Hepatocyte (in vitro differentiated cells): ENCODE measurements around the gene TTC7B. TPM values are rescaled to one million over a fixed set of nuclear protein-coding genes. Genes with fewer than 3 reads are reported as not detected.

Experiments used
- DNase-seq: peaks from one replicate; pipeline ENCODE4 v3.0.0-alpha.2; 2016; ENCODE audit warnings: low spot score
- H2AFZ ChIP-seq: fragments of 200-600 bp; sonication (generic); 2 replicates; pipeline ENCODE4 v1.6.0; 2016; ENCODE audit warnings: antibody characterized with exemption, mild to moderate bottlenecking
- H3K27ac ChIP-seq: fragments of 200-600 bp; sonication (generic); 2 replicates; pipeline ENCODE4 v1.5.1; 2016; ENCODE audit warnings: mild to moderate bottlenecking
- H3K27me3 ChIP-seq: fragments of 200-600 bp; sonication (generic); 2 replicates; pipeline ENCODE4 v1.6.1; 2016
- H3K36me3 ChIP-seq: fragments of 200-600 bp; sonication (generic); replicated peaks from 2 replicates; pipeline ENCODE4 v1.5.1; 2016; ENCODE audit warnings: low read depth; ENCODE audit not compliant: insufficient read depth
- H3K4me1 ChIP-seq: fragments of 200-600 bp; sonication (generic); 2 replicates; pipeline ENCODE4 v1.5.1; 2016; ENCODE audit warnings: mild to moderate bottlenecking, moderate library complexity; ENCODE audit not compliant: insufficient read depth
- H3K4me2 ChIP-seq: fragments of 200-600 bp; sonication (generic); 2 replicates; pipeline ENCODE4 v1.6.0; 2016
- H3K4me3 ChIP-seq: fragments of 200-600 bp; sonication (generic); 2 replicates; pipeline ENCODE4 v1.5.1; 2016; ENCODE audit warnings: mild to moderate bottlenecking
- H3K79me2 ChIP-seq: fragments of 200-600 bp; sonication (generic); 2 replicates; pipeline ENCODE4 v1.6.0; 2017; ENCODE audit warnings: mild to moderate bottlenecking
- H3K9me2 ChIP-seq: fragments of 200-600 bp; sonication (generic); replicated peaks from 2 replicates; pipeline ENCODE4 v1.6.0; 2017; ENCODE audit warnings: mild to moderate bottlenecking; ENCODE audit not compliant: insufficient read depth
- H3K9me3 ChIP-seq: fragments of 200-600 bp; sonication (generic); 2 replicates; pipeline ENCODE4 v1.5.1; 2016; ENCODE audit warnings: low read depth, mild to moderate bottlenecking
- H4K20me1 ChIP-seq: fragments of 200-600 bp; sonication (generic); 2 replicates; pipeline ENCODE4 v1.6.0; 2016; ENCODE audit warnings: mild to moderate bottlenecking; ENCODE audit not compliant: insufficient read depth, poor library complexity, severe bottlenecking
- CTCF ChIP-seq: fragments of 200-600 bp; sonication (generic); IDR thresholded peaks from 2 replicates; pipeline ENCODE4 v1.5.1; 2016; ENCODE audit warnings: antibody characterized with exemption, mild to moderate bottlenecking; ENCODE audit not compliant: poor library complexity
- EZH2 ChIP-seq: fragments of 200-600 bp; sonication (generic); IDR thresholded peaks from 2 replicates; pipeline ENCODE4 v1.6.1; 2016; ENCODE audit warnings: antibody characterized with exemption, mild to moderate bottlenecking, borderline replicate concordance
- EZH2phosphoT487 ChIP-seq: fragments of 200-600 bp; sonication (generic); IDR thresholded peaks from one replicate; pipeline ENCODE4 v1.6.1; 2018; ENCODE audit warnings: antibody characterized with exemption, mild to moderate bottlenecking, low read depth, moderate library complexity; ENCODE audit not compliant: unreplicated experiment, severe bottlenecking
- WGBS: methylation state at CpG from one replicate; pipeline ENCODE4 v1.1.6; 2016; ENCODE audit warnings: low lambda C conversion rate; ENCODE audit errors: missing lambda C conversion rate; 5-methylcytosine and 5-hydroxymethylcytosine counted together
- polyA plus RNA-seq: library from polyadenylated mRNA; unstranded; fragments of >200 nt; fragmentation: Nextera tagmentation; extraction: Ambion mirVana; gene quantifications from 2 replicates; pipeline ENCODE4 v1.2.1, GENCODE V29; 2016
- total RNA-seq: library from RNA; depleted of rRNA; stranded (reverse); fragments of >200 nt; gene quantifications from 2 replicates; pipeline ENCODE4 v1.2.3, GENCODE V29; 2014

Gene TTC7B
- total and polyA plus RNA-seq, 2 experiments from 2014 or later, result 10.7 to 25.5 TPM

- H3K27ac ChIP-seq, result no peak overlapping the region
- H3K36me3 ChIP-seq, result no peaks in the 10 kb centered on the region
- no peak for DNase-seq
- H3K79me2 ChIP-seq, result no peaks in the 10 kb centered on the region
- H3K27me3 ChIP-seq, result no peaks in the 10 kb centered on the region
- H3K4me1 ChIP-seq, result no peaks in the 10 kb centered on the region
- no peaks in the 10 kb centered on the region for H3K9me3 ChIP-seq
- H3K4me2 ChIP-seq, result no peak overlapping the region
- H4K20me1 ChIP-seq, result no peaks in the 10 kb centered on the region
- H2AFZ ChIP-seq, result no peak overlapping the region
- no peak for TF ChIP-seq EZH2
- no peak for TF ChIP-seq EZH2phosphoT487
- TF ChIP-seq CTCF, result no peak
- 78% methylated on average over 5 of the region's 5 CpGs for WGBS
- H3K4me3 ChIP-seq, result no peak overlapping the region
- no peaks in the 10 kb centered on the region for H3K9me2 ChIP-seq
These were observed 164.9 kb downstream of the TTC7B start for GRCh38 chr14:90651271-90651804.

GRCh38 chr14:90649557-90650135 lies 166.6 kb downstream of the TTC7B start:
- Histone ChIP-seq H3K9me3 (no peaks in the 10 kb centered on the region), H3K4me2 (no peak overlapping the region), H4K20me1 (no peaks in the 10 kb centered on the region), H2AFZ (no peak overlapping the region), H3K27ac (no peak overlapping the region), H3K36me3 (no peaks in the 10 kb centered on the region), H3K4me1 (peaks cover 6% of the 10 kb centered on the region), H3K4me3 (no peak overlapping the region), H3K9me2 (no peaks in the 10 kb centered on the region), H3K27me3 (no peaks in the 10 kb centered on the region), H3K79me2 (no peaks in the 10 kb centered on the region)
- TF ChIP-seq EZH2, result no peak
- TF ChIP-seq EZH2phosphoT487, result no peak
- no peak for TF ChIP-seq CTCF
- 100% methylated on average over 3 of the region's 3 CpGs for WGBS
- DNase-seq, result no peak

DNA sequence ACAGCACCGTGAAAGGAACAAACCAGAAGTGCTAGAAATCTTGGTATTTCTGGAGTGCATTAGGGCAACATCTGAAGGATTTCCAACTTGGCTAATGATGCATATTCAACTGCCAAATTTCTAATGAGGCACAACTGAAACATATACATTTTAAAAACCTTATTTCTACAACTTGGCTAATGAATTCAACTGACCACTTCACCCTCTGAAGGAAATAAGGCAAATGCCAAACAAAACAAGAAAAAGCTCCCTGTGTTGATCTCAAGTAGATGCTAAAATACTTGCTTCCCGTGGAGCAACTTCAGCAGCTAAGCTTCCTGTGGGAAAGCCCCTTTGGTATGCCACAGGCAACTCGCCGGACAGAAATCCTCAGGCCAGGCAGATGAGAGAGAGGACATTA lies 167.1 kb downstream of the TTC7B start:
- H3K27ac ChIP-seq, result no peak overlapping the region
- no peak overlapping the region for H3K4me2 ChIP-seq
- TF ChIP-seq EZH2 (no peak), CTCF (no peak), EZH2phosphoT487 (no peak)
- H3K27me3 ChIP-seq, result no peaks in the 10 kb centered on the region
- no peaks in the 10 kb centered on the region for H3K9me2 ChIP-seq
- H3K9me3 ChIP-seq, result no peaks in the 10 kb centered on the region
- no peaks in the 10 kb centered on the region for H3K79me2 ChIP-seq
- no peaks in the 10 kb centered on the region for H4K20me1 ChIP-seq
- H3K36me3 ChIP-seq, result no peaks in the 10 kb centered on the region
- H2AFZ ChIP-seq, result no peak overlapping the region
- WGBS, result 75% methylated on average over 4 of the region's 4 CpGs
- H3K4me1 ChIP-seq, result peaks cover 6% of the 10 kb centered on the region
- no peak overlapping the region for H3K4me3 ChIP-seq
- DNase-seq, result no peak

GRCh38 chr14:90648421-90648820 lies 167.8 kb downstream of the TTC7B start:
- H3K9me3 ChIP-seq, result no peaks in the 10 kb centered on the region
- no peak overlapping the region for H3K27ac ChIP-seq
- DNase-seq, result no peak
- H4K20me1 ChIP-seq, result no peaks in the 10 kb centered on the region
- peaks cover 6% of the 10 kb centered on the region for H3K4me1 ChIP-seq
- no peaks in the 10 kb centered on the region for H3K9me2 ChIP-seq
- 96% methylated on average over 5 of the region's 5 CpGs for WGBS
- no peaks in the 10 kb centered on the region for H3K36me3 ChIP-seq
- H2AFZ ChIP-seq, result no peak overlapping the region
- no peak overlapping the region for H3K4me3 ChIP-seq
- no peaks in the 10 kb centered on the region for H3K79me2 ChIP-seq
- TF ChIP-seq EZH2 (no peak), CTCF (no peak), EZH2phosphoT487 (no peak)
- H3K4me2 ChIP-seq, result no peak overlapping the region
- no peaks in the 10 kb centered on the region for H3K27me3 ChIP-seq
